Bone marrow (tissue), 2 donors: Measurements from ENCODE around the gene ESD.

Experiments
- DNase-seq, 2 donors: peaks; one replicate each; lab custom pipeline; 2025; lab: John Stamatoyannopoulos, UW

ESD gene

GRCh38 chr13:46745706-46746105 lies 51.3 kb downstream of the ESD start:
- peak in 1 of 2 donors; percentile 83 for DNase-seq

- DNase-seq = no peak
Observed at GRCh38 chr13:46745062-46745461, 51.9 kb downstream of the ESD start.

GRCh38 chr13:46743191-46743590 lies 53.8 kb downstream of the ESD start:
- DNase-seq = no peak

- DNase-seq = no peak
Observed at GRCh38 chr13:46739447-46740098, 57.4 kb downstream of the ESD start.

GRCh38 chr13:46738766-46739165 lies 58.2 kb downstream of the ESD start:
- no peak for DNase-seq

- DNase-seq = no peak
Observed at GRCh38 chr13:46738055-46738454, 58.9 kb downstream of the ESD start.

- peak in 1 of 2 donors; percentile 91 for DNase-seq
Observed at GRCh38 chr13:46736541-46737310, 60.2 kb downstream of the ESD start.

GRCh38 chr13:46735425-46735824 lies 61.5 kb downstream of the ESD start:
- no peak for DNase-seq

GRCh38 chr13:46731535-46731934 lies 65.4 kb downstream of the ESD start:
- no peak for DNase-seq

- no peak for DNase-seq
Observed at GRCh38 chr13:46728777-46729176, 68.2 kb downstream of the ESD start.

GRCh38 chr13:46726347-46726746 lies 70.6 kb downstream of the ESD start:
- no peak for DNase-seq
